HepG2 (cell line): ENCODE measurements around the gene L3MBTL1. TPM values are rescaled to one million over a fixed set of nuclear protein-coding genes. Genes with fewer than 3 reads are reported as not detected.

Source experiments
- ATAC-seq: fragments of 200-7000 bp; cut with Tn5 transposase; 3 replicates; pipeline ENCODE4 v1.9.1; 2020; ENCODE audit warnings: mild to moderate bottlenecking, moderate library complexity
- BruUV-seq: library from RNA; stranded (reverse); fragments of 400-500 nt; replicated peaks from 2 replicates; lab custom pipeline; 2021; lab: Mats Ljungman, UMichigan
- CTCF ChIA-PET: fragments of 300-600 bp; formaldehyde crosslinking; extraction: SDS; loops from one replicate; lab custom pipeline; 2021; ENCODE audit warnings: low total read pairs, inconsistent platforms, low intra/inter-chr PET ratio; lab: Yijun Ruan, JAX
- POLR2A ChIA-PET: fragments of 350-600 bp; sonication (Branson Sonifier 250); formaldehyde crosslinking; loops from one replicate; lab custom pipeline; 2020; ENCODE audit warnings: antibody characterized with exemption, inconsistent platforms; lab: Yijun Ruan, JAX
- DNase-seq: peaks from one replicate; pipeline ENCODE4 v3.0.0-alpha.2; 2015; ENCODE audit warnings: low spot score
- FAIRE-seq: peaks from 3 replicates; lab custom pipeline; 2011; peaks lifted over from hg19 to GRCh38; lab: Jason Lieb, UNC
- H2AFZ ChIP-seq: one replicate; pipeline ENCODE4 v1.6.1; 2011; ENCODE audit warnings: low read length, inconsistent platforms
- H3K27ac ChIP-seq: fragments of 300-600 bp; 3 replicates; pipeline ENCODE4 v1.8.0; 2011; ENCODE audit warnings: mixed run types, mild to moderate bottlenecking, mixed read lengths, low read length, inconsistent platforms; ENCODE audit not compliant: insufficient read depth; ENCODE audit errors: extremely low read length
- H3K27me3 ChIP-seq, 2 experiments: fragments of 200-600 bp in 1 of 2; 2 replicates in 1 of 2; 3 replicates in 1 of 2; pipeline versions ENCODE4 v1.6.0 to v1.8.0; 2011; ENCODE audit warnings: low read length in 2 of 2, mild to moderate bottlenecking in 2 of 2, moderate library complexity in 2 of 2, inconsistent platforms in 1 of 2; ENCODE audit not compliant: insufficient read depth in 2 of 2, control insufficient read depth in 1 of 2
- H3K36me3 ChIP-seq, 2 experiments: fragments of 200-600 bp in 1 of 2; replicated peaks in 1 of 2; 2 replicates in 1 of 2; 3 replicates in 1 of 2; pipeline versions ENCODE4 v1.5.1 to v1.8.0; 2011; ENCODE audit warnings: low read length in 2 of 2, inconsistent platforms in 1 of 2; ENCODE audit not compliant: insufficient read depth in 2 of 2, control insufficient read depth in 1 of 2
- H3K4me1 ChIP-seq: 2 replicates; pipeline ENCODE4 v1.5.1; 2012; ENCODE audit warnings: low read length, inconsistent platforms; ENCODE audit not compliant: insufficient read depth
- H3K4me2 ChIP-seq: 2 replicates; pipeline ENCODE4 v1.6.0; 2011; ENCODE audit warnings: low read depth, low read length, inconsistent platforms
- H3K4me3 ChIP-seq, 3 experiments: fragments of 200-600 bp in 1 of 3; sonication (generic), shearing (Covaris generic) in 1 of 3; replicated peaks in 1 of 3; 2 replicates each; pipeline ENCODE4 v1.5.1; 2011 to 2016; ENCODE audit warnings: low read length in 3 of 3, inconsistent platforms in 2 of 3, low read depth in 2 of 3, mild to moderate bottlenecking in 2 of 3, control low read depth in 1 of 3, mixed read lengths in 1 of 3; ENCODE audit not compliant: insufficient read depth in 1 of 3
- H3K79me2 ChIP-seq: one replicate; pipeline ENCODE4 v1.6.1; 2011; ENCODE audit warnings: low read length, inconsistent platforms; ENCODE audit not compliant: insufficient read depth
- H3K9ac ChIP-seq: 2 replicates; pipeline ENCODE4 v1.6.0; 2011; ENCODE audit warnings: mild to moderate bottlenecking, low read depth, low read length, inconsistent platforms; ENCODE audit not compliant: insufficient read depth
- H3K9me3 ChIP-seq: 2 replicates; pipeline ENCODE4 v1.5.1; 2012; ENCODE audit warnings: mild to moderate bottlenecking, low read length
- H4K20me1 ChIP-seq: 2 replicates; pipeline ENCODE4 v1.6.0; 2011; ENCODE audit warnings: inconsistent platforms, mild to moderate bottlenecking, low read length, moderate library complexity; ENCODE audit not compliant: insufficient read depth
- DRAP1 ChIP-seq: IDR thresholded peaks from 2 replicates; pipeline ENCODE4 v1.6.1; 2016; ENCODE audit warnings: missing genetic modification reagents, missing compliant biosample characterization
- ETV5 ChIP-seq: IDR thresholded peaks from 2 replicates; pipeline ENCODE4 v1.6.1; 2018; ENCODE audit warnings: missing biosample characterization, missing genetic modification reagents, inconsistent platforms, borderline replicate concordance
- HMGXB3 ChIP-seq: sonication (generic); formaldehyde crosslinking; IDR thresholded peaks from 2 replicates; pipeline ENCODE4 v1.4.0; 2020; ENCODE audit warnings: missing genetic modification reagents, borderline replicate concordance
- PHF20 ChIP-seq: sonication (generic); formaldehyde crosslinking; IDR thresholded peaks from 2 replicates; pipeline ENCODE4 v1.5.0; 2020; ENCODE audit warnings: mild to moderate bottlenecking, missing genetic modification reagents
- TGIF2 ChIP-seq: IDR thresholded peaks from 2 replicates; pipeline ENCODE4 v1.6.1; 2016; ENCODE audit warnings: control low read depth, missing compliant biosample characterization
- THRA ChIP-seq: sonication (generic); formaldehyde crosslinking; IDR thresholded peaks from 2 replicates; pipeline ENCODE4 v1.4.0; 2020; ENCODE audit warnings: missing genetic modification reagents, borderline replicate concordance
- ZC3H4 ChIP-seq: sonication (generic); formaldehyde crosslinking; IDR thresholded peaks from 2 replicates; pipeline ENCODE4 v1.4.0; 2020; ENCODE audit warnings: missing genetic modification reagents, borderline replicate concordance
- ZFP90 ChIP-seq: sonication (generic); formaldehyde crosslinking; IDR thresholded peaks from 2 replicates; pipeline ENCODE4 v1.8.0; 2022; ENCODE audit warnings: missing genetic modification reagents, mild to moderate bottlenecking, inconsistent platforms, borderline replicate concordance
- ZNF713 ChIP-seq: sonication (generic); formaldehyde crosslinking; IDR thresholded peaks from 2 replicates; pipeline ENCODE4 v1.4.0; 2020; ENCODE audit warnings: mild to moderate bottlenecking, missing genetic modification reagents
- WGBS: methylation state at CpG from one replicate; pipeline ENCODE4 v1.1.6; 2017; ENCODE audit warnings: low lambda C conversion rate; 5-methylcytosine and 5-hydroxymethylcytosine counted together
- in situ Hi-C: cut with HindIII; loops from 2 replicates; pipeline ENCODE4 v1.10.0; 2017; ENCODE audit warnings: low pct_unique_long_range_greater_than_20kb; ENCODE audit not compliant: extremely low pct_ligation_motif_present
- intact Hi-C: fragments of 100-400 bp; cut with micrococcal nuclease; formaldehyde crosslinking; loops from one replicate; pipeline ENCODE4 v1.10.0; 2022; ENCODE audit not compliant: unreplicated experiment
- polyA plus RNA-seq, 8 experiments: library from polyadenylated mRNA; depleted of rRNA in 3 of 8; stranded (reverse) in 7 of 8; unstranded in 1 of 8; fragments of >200 nt; fragmentation: Illumina TruSeq in 4 of 8; extraction: Trizol in 4 of 8; gene quantifications; 2 replicates each; pipeline versions ENCODE4 v1.2.1 to v1.2.3, GENCODE V29; 2011 to 2016; ENCODE audit warnings: low read depth in 4 of 8, missing spikeins in 1 of 8, mixed read lengths in 1 of 8; ENCODE audit not compliant: insufficient read depth in 1 of 8
- total RNA-seq, 5 experiments: library from RNA; depleted of rRNA; stranded (reverse); fragments of >200 nt; fragmentation: Illumina TruSeq; extraction: Trizol; gene quantifications; 2 replicates each; pipeline ENCODE4 v1.2.3, GENCODE V29; 2016; ENCODE audit warnings: low read depth in 1 of 5

L3MBTL1 gene
- total and polyA plus RNA-seq, 2 of the 13 experiments (the other 11 are each of a cell fraction or from before 2014, with no cell fraction given): 9.0 to 17.8 TPM

GRCh38 chr20:43520074-43520630 is 12.7 kb downstream of the L3MBTL1 start:
- H4K20me1 ChIP-seq: no peaks in the 10 kb centered on the region
- H3K27me3 ChIP-seq: no peaks in the 10 kb centered on the region
- WGBS: 83% methylated on average over 1 of the region's 1 CpG
- H3K4me2 ChIP-seq: no peak overlapping the region
- no peaks in the 10 kb centered on the region for H3K9me3 ChIP-seq
- H2AFZ ChIP-seq: no peak overlapping the region
- H3K27ac ChIP-seq: no peak overlapping the region
- no TSS peak for BruUV-seq
- peaks cover 1 to 4% of the 10 kb centered on the region in 2 experiments; a peak in 2 of 5 replicates for H3K36me3 ChIP-seq
- FAIRE-seq (no peak), ATAC-seq (no peak), DNase-seq (no peak)
- no peak overlapping the region for H3K4me3 ChIP-seq
- POLR2A ChIA-PET: no interaction called here
- H3K9ac ChIP-seq: no peak overlapping the region
- H3K4me1 ChIP-seq: peaks cover 13% of the 10 kb centered on the region
- peaks cover 3% of the 10 kb centered on the region for H3K79me2 ChIP-seq
- intact Hi-C loops: no loop called here
- no peak for TF ChIP-seq PHF20
- no peak for TF ChIP-seq ZFP90 (CRISPR knock-in tag)
- CTCF ChIA-PET: no interaction called here
- in situ Hi-C loops: no loop called here

GRCh38 chr20:43525021-43525420 is 17.5 kb downstream of the L3MBTL1 start:
- ATAC-seq (no peak), DNase-seq (no peak), FAIRE-seq (no peak)
- TF ChIP-seq DRAP1 (CRISPR knock-in tag) (no peak), TGIF2 (CRISPR knock-in tag) (no peak), HMGXB3 (no peak), ZC3H4 (no peak), ZNF713 (CRISPR knock-in tag) (no peak), ETV5 (no peak), THRA (CRISPR knock-in tag) (no peak)
- in situ Hi-C loops (no loop called here), intact Hi-C loops (no loop called here)
- H3K9me3 ChIP-seq: no peaks in the 10 kb centered on the region
- H3K36me3 ChIP-seq: no peaks in the 10 kb centered on the region
- CTCF ChIA-PET: no interaction called here
- H4K20me1 ChIP-seq: no peaks in the 10 kb centered on the region
- no peak overlapping the region for H3K27ac ChIP-seq
- no peak overlapping the region for H3K4me2 ChIP-seq
- 80% methylated on average over 5 of the region's 5 CpGs for WGBS
- POLR2A ChIA-PET: interaction anchor here (1.7 to 2.5 kb wide), 2 partner anchors 11 to 67 kb away, joined by 6 to 10 read pairs; partner anchors contain the start of gene SRSF6
- H3K4me1 ChIP-seq: peaks cover 12% of the 10 kb centered on the region
- no TSS peak for BruUV-seq
- H3K27me3 ChIP-seq: no peaks in the 10 kb centered on the region
- H2AFZ ChIP-seq: no peak overlapping the region
- no peak overlapping the region for H3K4me3 ChIP-seq
- H3K79me2 ChIP-seq: no peaks in the 10 kb centered on the region
- H3K9ac ChIP-seq: no peak overlapping the region
